ENCODE results near the gene ALG12. TPM values are rescaled to one million over a fixed set of nuclear protein-coding genes. Genes with fewer than 3 reads are reported as not detected.
"Not testable (repeated sequence)": the region's sequence is repeated elsewhere in the genome, so short reads cannot be mapped to it uniquely, and the experiment has no call there.

Gene ALG12
- total and polyA plus RNA-seq, 2 experiments from 2014 or later = 18.7 to 23.3 TPM

DNA sequence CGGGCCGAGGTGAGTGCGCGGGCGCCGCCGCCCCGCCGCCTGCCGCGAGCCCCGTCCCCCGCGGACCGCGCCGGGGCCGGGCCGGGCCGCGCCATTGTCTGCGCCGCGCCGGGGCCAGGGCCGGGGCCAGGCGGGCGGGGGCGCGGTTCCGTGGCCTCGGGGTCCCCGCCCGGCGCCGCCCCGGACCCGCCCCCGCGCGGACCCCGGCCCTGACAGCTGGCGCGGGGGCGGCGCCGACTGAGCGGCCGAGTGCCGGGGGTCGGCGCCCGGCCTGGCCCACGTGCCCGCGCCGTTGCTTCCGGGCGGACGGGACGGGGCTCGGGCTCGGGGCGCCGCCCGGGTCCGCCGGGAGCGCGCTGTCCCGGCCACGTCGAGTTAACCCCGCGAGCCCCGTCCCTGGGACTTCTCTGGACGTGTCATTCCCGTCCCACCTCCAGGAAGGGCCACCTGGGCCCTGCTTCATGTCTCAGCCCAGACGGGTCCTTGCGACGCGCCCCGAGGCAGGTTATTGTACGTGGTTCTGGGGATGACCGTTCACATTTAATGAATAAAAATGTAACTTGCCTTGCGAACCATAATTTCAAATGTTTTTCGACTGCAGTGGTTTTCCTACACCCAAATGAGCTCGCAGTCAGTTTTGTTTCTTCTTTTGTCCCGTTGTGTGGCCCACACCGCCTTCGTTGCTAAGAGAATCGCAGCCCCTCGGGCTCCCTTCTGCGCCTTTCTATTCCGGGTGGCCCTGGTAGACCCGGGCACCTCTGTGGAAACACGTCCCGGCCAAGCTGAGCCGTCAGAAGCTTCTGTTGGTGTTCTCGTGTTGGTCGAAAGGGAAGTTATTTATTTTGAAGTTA, 64.0 kb downstream of the ALG12 start (continued):
- TF ChIP-seq ZNF462 (CRISPR knock-in tag; IDR thresholded peaks at IDR 0.05) (no peak), EZH2 (IDR thresholded peaks at IDR 0.05; ENCODE audit: low read depth, unreplicated experiment) (no peak)

DNA sequence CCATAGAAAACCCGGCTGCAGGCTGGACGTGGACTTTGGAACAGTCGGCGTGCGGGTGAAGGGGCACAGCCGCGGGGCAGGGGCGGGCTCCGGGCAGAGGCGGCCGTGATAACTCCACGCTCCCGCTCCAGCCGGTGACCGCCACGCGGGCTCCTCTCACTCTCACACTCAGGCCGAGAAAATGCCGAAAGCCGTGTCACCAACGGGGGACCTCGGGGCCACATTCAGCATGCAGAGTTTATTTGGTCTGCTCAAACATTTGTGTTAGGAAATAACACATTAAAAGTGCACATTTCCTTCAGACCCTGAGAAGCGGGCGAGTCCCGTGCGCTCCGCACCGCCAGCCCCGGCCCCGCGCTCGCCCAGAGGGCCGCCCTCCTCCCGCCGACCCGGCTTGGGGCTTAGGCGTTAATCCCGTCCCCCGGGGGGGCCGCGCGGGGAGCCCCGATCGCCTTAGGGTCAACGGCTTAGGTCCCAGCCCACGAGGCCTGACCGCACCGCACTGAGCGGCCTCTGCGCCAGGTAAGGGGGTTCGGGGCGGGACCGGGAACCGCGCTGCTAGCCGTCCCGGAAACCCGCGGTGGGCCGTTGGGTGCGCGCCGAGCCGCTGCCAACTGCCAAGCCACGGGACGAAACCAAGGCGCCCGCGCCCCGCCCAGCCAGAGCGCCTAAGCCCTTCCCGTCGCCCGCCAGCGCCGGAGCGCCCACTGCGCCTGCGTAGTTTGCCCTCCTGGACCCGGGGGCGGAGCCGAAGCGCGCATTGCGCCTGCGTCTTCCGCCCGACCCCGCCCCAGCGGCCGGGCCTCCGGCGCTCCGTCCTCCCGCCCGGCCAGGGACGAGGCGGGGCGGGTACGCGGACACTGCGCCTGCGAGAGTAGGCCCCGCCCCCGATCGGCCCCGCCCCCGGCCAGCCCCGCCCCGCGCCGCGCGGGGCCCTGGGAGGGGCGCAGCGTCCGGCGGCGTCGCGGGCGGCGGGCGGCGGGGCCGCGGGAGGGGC, 65.0 kb downstream of the ALG12 start, which contains the start of gene ZBED4:
Gene ZBED4, plus strand, starts transcription at position 947 of the 997 bp plus-strand sequence. CDS start 29,819 bp downstream, outside the sequence.
- peak; percentile 64 for TF ChIP-seq POLR2AphosphoS5 (IDR thresholded peaks at IDR 0.05; ENCODE audit: low read depth)
- peak; percentile 73 for TF ChIP-seq EZH2 (IDR thresholded peaks at IDR 0.05; ENCODE audit: low read depth, unreplicated experiment)
- TF ChIP-seq, protein P1, sequence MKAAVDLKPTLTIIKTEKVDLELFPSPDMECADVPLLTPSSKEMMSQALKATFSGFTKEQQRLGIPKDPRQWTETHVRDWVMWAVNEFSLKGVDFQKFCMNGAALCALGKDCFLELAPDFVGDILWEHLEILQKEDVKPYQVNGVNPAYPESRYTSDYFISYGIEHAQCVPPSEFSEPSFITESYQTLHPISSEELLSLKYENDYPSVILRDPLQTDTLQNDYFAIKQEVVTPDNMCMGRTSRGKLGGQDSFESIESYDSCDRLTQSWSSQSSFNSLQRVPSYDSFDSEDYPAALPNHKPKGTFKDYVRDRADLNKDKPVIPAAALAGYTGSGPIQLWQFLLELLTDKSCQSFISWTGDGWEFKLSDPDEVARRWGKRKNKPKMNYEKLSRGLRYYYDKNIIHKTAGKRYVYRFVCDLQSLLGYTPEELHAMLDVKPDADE (IDR thresholded peaks at IDR 0.05) = 0 out of 2 replicates have a peak, but pooled peaks have one; percentile 17
- TF ChIP-seq JUNB (IDR thresholded peaks at IDR 0.05; ENCODE audit: unreplicated experiment) = no peak
- Mint-ChIP-seq H3K27ac (peak within 1 kb of the TSS; percentile 63), H3K9me3 (no peaks in the 10 kb centered on the region), H3K4me1 (peaks cover 23% of the 10 kb centered on the region), H3K36me3 (ENCODE audit: low read depth) (no peaks in the 10 kb centered on the region), H3K4me3 (peak within 1 kb of the TSS; percentile 83), H3K27me3 (ENCODE audit: insufficient read depth, low read depth, poor library complexity) (peaks cover 50% of the 10 kb centered on the region)
- DNase-seq (ENCODE audit: low spot score) (peak; percentile 98), ATAC-seq (peak; percentile 68)
- H2AFZ ChIP-seq = peak within 1 kb of the TSS; percentile 98
- H3F3A ChIP-seq (replicated peaks; ENCODE audit: low read depth) = peaks cover 5% of the 10 kb centered on the region; the same call in 1 of the 2 replicates
- H3K27me3 ChIP-seq (ENCODE audit: insufficient read depth) = peaks cover 50% of the 10 kb centered on the region
- H3K4me1 ChIP-seq (ENCODE audit: insufficient read depth) = peaks cover 18% of the 10 kb centered on the region
- H3K4me3 ChIP-seq = peak within 1 kb of the TSS; percentile 92
- peak within 1 kb of the TSS; percentile 97 for H3K4me2 ChIP-seq
- H3K36me3 ChIP-seq (ENCODE audit: insufficient read depth) = no peaks in the 10 kb centered on the region
- H3K79me2 ChIP-seq (replicated peaks; ENCODE audit: insufficient read depth) = peaks cover 38% of the 10 kb centered on the region
- H3K27ac ChIP-seq (ENCODE audit: low read depth) = no peak within 1 kb of the TSS
- peaks cover 26% of the 10 kb centered on the region for H4K20me1 ChIP-seq (replicated peaks; ENCODE audit: insufficient read depth)
- H3K9me2 ChIP-seq (ENCODE audit: insufficient read depth) = no peaks in the 10 kb centered on the region

- Histone ChIP-seq H4K20me1 (replicated peaks; ENCODE audit: insufficient read depth) (peaks cover 20% of the 10 kb centered on the region), H3K79me2 (replicated peaks; ENCODE audit: insufficient read depth) (peaks cover 31% of the 10 kb centered on the region), H2AFZ (peak overlapping the region; percentile 98), H3K4me3 (peak overlapping the region; percentile 92), H3K4me1 (ENCODE audit: insufficient read depth) (peaks cover 18% of the 10 kb centered on the region), H3K4me2 (peak overlapping the region; percentile 97), H3K27me3 (ENCODE audit: insufficient read depth) (peaks cover 57% of the 10 kb centered on the region)
- H3K36me3 ChIP-seq (ENCODE audit: insufficient read depth); DNase-seq (ENCODE audit: low spot score); H3K9me3 Mint-ChIP-seq; ATAC-seq; H3K9me2 ChIP-seq (ENCODE audit: insufficient read depth); H3F3A ChIP-seq (replicated peaks; ENCODE audit: low read depth); H3K27ac Mint-ChIP-seq; H3K36me3 Mint-ChIP-seq (ENCODE audit: low read depth); H3K27ac ChIP-seq (ENCODE audit: low read depth): not testable (repeated sequence)
- peak overlapping the region; percentile 68 for H3K4me3 Mint-ChIP-seq
- peaks cover 23% of the 10 kb centered on the region for H3K4me1 Mint-ChIP-seq
- peaks cover 56% of the 10 kb centered on the region for H3K27me3 Mint-ChIP-seq (ENCODE audit: insufficient read depth, low read depth, poor library complexity)
These were observed 65.7 kb downstream of the ALG12 start for GRCh38 chr22:49852568-49852897.

All from GM23338 (cell line).